HG03139 (cell line): Measurements from ENCODE around the gene ZCCHC24.
"Not testable (repeated sequence)": the region's sequence is repeated elsewhere in the genome, so short reads cannot be mapped to it uniquely, and the experiment has no call there.

Experiments used
- ATAC-seq: cut with Tn5 transposase; IDR thresholded peaks from one replicate; pipeline ENCODE4 v1.9.1; 2021; ENCODE audit not compliant: unreplicated experiment

ZCCHC24 gene

DNA sequence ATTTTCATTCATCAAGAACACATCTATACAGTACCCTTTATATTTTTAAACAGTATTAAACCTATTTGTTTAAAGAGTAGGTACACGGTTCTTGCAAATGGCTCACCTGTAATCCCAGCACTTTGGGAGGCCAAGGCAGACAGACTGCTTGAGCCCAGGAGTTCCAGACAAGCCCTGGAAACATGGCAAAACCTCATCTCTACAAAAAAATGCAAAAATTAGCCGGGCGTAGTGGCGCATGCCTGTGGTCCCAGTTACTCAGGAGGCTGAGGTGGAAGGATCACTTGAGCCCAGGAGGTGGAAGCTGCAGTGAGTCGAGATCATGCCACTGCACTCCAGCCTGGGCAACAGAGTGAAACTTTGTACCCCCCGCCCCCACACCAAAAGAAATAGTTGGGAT lies 1.8 kb upstream of the ZCCHC24 start:
- ATAC-seq, result not testable (repeated sequence)

DNA sequence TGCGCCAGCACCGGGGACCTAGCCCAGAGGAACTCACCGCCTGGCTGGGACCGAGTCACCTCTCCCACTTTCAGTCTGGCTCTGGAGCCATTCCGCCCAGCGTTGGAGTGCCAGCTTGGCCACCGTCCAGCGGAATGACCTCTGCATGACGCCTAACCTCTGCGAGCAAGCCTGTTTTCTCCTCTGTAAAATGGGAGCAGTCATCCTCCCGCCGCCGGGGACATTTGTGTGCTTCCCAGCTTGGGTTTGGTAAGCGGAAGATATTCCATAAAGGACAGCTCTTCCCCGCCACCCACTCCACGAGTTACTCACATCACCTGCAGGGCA lies 1.3 kb upstream of the ZCCHC24 start:
- no peak for ATAC-seq

DNA sequence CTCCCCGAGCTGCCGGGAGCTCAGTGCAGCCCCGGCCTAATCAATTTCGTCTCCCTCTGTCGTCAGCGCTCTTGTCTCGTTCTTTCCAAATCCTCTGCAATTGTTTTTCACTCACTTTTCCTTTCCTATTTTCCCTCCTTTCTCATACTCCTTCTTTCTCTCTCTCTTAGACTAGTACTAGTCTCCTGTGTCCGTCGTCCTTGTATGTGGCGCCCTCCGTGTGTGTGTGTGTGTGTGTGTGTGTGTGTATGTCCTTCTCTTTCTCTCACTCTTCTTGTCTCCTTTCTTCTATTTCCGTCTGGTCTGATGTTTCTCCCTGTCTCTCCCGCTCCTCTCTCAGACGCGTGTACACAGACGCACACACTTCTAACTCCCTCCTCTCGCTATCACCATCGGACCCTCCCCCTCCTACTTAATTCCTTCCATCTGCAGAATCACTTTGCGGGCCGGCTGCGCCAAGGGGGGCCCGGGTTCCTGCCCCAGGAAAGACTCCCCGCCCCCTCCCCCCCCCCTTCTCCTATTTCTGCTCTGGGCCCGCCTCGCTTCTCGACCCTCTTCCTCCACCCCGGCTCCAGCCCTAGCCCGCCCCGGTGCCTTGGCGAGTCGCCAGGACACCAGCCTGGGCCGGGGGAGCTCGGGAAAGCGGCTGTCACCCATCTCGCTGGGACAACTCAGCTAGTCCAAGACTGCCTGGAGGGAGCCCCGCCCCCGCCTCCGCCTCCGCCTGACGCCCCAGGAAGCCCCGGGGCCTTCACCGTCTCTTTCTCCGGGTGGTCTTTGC lies 743 bp upstream of the ZCCHC24 start:
- ATAC-seq, result peak; percentile 1

DNA sequence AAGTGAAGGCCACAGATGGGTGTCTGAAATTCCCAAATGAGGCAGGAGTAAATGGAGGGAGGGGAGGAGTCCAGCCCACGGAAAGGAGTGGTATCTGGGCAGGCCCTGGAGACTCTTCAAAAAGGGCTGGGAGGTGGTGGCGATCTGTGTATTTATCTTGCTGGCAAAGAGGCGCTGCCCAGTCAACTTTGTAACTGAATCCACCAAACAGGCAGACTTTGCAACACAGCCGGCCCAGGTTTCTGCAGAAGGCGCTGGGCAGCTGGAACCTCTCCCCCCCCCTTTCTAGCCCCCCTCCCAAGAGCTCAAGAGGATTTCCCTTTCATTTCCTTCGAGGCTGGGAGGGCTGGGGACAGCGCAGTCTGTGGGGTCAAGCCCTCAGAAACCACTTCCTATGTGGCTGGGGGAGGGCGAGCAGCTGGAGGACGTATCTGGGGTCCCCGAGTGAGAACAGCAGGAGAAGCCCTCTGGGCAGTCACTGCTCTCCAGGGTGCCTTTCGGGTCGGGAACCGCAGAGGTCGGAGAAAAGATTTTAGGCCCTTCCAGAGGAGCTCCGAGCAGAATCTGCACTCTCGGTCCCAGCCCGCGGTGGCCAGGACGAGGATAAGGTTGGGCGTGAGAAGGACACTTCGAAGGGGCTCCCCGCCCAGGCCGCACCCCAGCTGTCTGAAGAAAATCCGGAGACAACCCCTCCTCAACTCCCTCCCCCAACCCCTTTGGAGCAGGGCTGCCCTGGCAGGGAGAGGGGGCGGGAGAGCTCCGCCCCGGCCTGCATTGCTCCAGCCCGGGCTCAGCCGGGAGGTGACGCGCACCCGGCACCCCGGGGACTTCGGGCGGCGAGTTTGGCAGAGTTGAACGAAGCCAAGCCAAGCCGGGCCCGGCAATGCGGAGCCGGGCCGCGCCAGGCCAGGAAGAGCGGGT lies 965 bp downstream of the ZCCHC24 start:
- peak; percentile 23 for ATAC-seq

DNA sequence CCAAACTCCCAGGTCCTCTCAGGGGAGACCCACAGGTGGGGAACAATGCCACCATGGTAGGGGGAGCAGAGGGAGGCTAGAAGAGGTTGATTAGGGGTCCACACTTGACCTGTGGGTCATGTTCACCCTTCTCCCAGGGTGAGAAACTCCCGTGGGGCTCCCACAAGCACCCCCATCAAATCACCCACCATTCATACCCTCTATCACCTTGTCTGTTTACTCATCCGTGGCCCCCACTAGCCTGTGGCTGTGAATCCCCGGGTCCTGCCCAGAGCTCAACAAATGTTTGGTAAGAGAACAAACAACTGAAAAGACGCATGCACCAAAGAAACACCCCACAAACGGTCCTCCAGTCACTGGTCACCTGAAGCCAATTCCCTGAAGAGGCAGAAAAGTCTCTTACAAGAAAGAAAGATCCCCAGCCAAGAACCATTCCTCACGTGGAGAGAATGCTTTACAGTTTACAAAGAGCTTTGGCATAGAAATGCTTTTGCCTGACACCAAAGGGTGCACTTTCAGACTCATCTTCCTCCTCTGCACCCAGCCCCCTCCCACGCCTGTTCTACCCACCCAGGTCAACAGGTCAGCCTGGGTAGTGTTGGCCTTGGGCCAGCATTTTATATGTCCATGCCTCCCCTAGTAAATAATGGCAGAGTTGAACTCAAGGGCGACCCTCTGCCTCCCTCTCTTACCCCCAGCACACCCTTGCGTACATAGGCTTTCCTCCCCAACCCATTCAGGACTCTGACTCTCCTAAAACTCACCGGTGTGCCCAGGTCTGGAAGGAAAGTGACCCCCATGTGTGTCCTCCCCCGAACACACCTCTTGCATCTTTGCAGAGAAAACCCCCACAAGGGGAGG lies 1.9 kb downstream of the ZCCHC24 start:
- no peak for ATAC-seq

DNA sequence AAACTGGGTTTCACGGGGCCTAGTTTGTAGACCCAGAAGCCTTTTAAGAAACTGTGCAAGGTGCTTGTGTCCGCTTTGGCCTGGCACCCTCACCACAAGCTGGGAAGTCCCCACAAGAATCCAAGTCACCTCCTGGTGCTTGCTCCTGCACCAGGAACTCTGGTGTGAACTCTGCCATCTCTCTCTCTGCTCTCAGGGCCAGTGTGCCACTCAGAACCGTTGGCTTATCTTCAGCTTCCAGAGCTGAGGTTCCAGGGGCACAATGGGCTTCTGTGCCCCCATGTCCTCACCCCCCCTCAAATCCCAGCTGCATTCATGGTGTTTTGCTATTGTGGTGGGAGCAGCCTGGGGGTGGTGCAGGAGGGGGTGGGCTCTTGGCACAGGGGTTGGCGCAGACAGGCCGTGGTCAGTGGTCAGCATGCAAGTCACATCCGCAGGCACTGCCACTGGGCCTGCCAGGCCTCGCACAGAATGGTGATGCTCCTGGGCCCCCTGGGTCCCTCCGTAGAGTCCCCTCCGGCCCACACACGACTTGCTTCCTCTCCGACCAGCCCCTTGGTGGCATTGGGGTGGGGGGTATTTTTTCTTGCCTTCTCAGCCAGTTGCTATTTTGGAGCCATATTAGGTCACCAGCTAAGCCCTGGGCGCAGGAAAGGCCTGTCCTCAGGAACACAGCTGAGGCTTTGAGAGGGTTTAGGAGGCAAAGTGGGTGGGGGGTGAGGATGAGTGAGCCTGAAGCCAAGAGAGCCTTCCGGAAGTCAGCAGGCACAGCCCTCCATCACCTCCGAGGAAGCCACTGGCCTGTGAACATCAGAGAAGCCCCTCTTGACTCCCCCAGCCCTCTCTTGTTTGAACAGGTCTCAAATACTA lies 3.0 kb downstream of the ZCCHC24 start:
- no peak for ATAC-seq

DNA sequence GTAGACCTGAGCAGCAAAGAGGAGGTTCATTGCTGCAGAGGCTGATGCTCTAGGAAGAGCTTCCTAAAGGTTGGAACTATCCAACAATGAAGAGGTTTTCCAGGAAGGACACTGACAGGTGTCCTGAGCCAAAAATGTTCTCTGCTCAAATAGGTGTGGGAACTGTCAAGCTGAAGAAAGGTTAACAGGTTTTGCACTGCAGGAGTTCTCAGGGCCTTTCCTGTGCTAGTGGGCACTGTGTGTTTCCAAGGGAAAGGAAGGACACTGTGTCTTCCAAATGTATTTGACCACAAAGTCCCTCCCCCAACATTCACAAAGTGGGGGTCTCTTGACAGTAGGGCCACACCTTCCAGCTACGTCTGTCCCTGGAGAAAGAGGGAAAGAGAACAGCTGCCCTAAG lies 4.0 kb downstream of the ZCCHC24 start:
- no peak for ATAC-seq

DNA sequence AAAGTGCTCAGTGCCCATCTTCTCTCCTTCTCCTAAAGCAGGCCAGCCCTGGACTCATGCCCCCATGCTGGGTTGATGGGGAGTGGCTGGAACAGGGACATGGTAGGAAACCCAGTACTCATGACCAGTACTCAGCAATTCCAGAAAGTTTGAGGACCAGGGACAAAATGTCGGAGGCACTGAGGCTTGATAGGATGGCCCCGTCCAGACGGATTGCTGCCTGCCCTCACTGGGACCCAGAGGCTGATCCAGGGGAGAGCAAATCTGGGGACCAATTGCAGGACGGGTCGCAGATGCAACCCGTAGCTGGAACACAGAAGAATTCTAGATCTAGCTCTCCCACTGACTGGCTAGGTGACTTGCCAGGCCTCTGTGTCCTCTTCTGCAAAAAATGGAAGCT lies 5.1 kb downstream of the ZCCHC24 start:
- ATAC-seq, result no peak

DNA sequence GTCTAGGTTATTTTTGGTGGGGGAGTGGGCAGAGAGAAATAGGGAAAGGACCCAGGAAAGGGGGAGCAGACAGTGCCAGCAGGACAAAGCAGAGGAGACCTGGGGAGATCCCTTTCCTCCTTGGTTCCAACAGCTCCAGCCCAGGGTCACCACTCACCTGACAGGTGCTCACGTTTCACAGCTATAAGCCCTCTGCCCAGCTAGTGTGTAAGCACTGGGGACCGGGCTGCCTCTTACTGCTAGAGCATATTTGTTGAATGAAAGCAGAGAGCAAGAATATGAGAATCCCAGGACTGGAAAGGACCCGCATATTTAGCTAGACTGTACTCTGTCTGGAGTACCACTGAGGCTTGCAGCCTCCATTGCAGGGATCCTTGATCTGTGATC lies 6.7 kb downstream of the ZCCHC24 start:
- ATAC-seq, result no peak

DNA sequence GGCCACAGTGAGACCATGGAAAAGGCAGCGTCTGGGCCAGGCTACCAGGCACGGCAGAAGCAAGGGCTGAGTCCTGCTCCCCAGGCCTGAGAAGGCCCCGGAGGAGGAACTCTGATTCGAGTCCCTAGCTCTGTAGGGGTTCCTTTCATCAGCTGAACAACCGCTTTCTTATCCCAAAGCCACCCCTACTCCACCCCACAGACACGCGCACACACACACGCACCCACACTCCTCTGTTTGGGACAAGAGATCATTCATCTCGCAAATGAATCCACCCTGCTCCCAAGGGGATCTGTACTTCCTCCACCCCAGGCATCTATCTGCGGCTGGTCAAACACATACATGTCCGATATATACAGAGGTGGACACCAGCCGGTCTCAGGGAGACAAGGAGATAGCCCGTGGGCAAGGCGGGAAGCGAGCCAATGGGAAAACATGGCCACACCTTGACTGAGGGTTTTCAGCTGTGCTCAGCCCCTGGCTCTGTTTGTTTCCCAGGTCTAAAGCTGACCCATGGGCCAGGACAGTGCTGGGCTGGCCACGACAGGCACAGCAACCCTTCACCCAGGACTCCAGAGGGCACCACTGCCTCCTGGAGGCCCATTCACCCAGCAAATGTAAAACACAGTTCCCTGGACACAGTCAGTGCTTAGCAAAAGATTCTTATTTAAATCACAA lies 7.3 kb downstream of the ZCCHC24 start:
- ATAC-seq, result no peak

DNA sequence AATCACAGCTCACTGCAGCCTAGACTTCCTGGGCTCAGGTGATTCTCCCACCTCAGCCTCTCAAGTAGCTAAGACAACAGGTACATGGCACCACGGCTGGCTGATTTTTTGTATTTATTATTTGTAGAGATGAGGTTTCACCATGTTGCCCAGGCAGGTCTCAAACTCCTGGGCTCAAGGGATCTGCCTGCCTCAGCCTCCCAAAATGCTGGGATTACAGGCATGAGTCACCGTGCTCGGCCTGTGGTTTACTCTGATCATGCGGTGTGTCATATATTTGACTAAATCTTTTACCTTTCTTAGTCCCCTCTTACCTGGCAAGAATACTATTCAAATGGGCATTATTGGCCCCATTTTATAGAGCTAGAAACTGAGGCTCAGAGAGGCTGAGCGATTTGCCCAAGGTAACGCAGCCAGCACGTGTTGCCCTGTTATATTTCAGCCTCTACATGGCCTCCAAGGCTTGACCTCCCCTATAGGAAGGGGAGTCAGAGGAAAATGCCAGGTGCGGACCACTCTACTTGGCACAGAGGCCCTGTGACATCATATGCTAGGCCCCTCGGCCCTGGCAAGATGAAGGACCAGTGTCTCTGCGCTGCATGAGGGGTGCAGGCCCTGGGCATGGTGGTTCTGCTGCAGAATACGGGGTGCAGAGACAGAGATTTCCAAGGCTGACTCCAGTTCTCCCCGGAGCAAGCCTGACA lies 8.2 kb downstream of the ZCCHC24 start:
- no peak for ATAC-seq

DNA sequence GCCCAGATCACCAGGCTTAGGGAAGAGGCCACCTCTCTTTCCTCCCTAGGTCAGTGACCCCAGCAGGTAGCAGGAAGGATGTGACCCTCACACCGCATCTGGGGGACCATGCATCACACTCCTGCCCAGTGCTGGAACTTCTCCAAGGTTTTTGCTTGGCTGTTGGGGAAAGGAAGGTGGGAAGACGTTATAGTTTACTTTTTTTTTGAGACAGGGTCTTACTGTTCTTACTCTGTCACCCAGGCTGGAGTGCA lies 8.6 kb downstream of the ZCCHC24 start:
- ATAC-seq, result no peak

DNA sequence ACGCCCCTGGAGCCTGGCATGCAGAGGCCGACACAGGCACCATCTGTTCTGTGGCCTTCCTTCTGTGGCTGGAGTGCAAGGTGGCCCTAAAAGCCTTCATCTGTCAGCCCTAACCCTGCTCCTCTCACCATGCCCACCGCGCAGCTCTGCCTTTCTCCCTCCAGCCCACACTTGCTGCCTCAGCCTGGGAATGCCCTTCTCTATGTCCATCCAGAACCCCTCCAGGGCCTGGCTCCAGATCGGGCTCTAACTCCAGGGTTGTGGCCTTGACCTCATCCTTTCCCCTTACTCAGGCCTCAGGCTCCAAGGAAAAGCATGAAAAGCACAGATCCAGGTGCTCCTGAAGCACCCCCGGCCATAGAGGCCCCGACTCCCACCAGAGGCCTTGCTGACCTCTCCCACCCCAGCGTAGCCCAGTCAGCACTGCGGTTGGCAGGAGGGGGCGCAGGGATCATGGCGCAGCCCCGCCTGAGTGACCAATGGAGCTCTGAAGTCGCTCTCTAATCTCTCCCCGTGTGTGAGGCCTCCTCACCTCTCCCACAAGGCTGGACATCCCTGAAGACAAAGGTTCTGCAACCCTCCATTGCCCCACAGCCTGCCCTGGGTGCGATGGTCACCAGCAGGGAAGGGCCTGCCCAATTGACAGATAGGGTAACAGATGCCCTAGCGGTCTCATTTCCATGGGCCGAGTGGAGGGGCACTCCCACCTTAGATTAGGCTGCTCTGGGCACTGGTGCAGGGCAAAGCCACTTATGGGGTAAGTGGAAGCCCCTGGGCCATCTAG lies 9.2 kb downstream of the ZCCHC24 start:
- ATAC-seq, result no peak

DNA sequence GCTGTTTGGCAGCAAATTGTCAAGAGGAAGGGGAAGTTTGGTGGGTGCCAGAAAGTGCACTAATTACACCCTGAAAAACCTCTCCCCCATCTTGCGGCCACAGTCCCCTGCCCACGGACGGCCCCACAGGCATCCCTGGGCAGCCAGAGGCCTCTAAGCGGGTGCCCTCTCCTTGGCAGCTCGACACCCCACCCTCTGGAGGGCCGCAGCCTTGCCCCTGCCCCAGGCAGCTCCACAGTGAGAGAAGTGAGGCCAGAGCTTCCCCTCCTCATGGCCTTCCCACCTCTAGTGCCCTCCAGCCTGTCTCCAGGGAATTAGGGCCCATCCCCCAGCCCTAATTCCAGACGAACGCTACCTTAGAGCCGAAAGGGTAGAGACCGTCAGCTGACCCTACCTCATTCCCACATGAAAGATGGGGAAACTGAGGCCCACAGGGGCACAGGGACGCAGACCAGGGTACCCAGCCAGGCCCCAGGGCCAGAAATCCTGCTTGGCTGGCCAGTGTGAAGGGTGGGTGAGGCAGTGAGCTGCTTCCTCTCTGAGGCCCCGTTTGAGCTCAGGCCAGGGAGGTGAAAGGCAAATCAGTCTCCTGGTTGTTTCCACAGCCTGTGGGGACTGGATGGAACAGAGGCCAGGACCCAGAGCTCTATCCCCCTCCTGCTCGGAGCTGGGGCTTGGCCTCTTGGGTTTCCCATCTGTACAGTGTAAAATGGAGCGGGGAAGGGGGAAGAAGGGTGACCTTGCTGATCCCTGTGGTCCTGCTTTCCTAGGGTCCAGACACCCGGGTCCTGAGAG lies 10.0 kb downstream of the ZCCHC24 start:
- ATAC-seq, result no peak

DNA sequence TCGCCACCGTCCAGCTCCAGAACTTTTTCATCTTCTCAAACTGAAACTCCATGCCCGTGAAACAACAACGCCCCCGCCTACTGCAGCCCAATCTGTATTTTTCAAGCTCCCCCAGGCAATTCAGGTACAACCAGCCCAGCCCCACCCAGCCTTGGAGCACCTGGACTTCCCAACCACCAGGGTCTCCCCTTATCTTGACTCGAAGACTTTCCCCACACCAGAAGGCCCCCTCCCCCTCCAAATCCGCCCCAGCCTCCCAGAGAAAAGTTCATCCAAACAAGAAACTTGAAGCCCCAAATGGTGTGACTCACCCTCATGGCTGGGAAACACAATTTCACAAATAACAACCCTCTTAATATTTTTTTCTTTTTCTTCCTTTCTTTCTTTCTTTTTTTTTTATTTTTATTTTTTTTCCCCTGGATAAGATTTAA lies 10.6 kb downstream of the ZCCHC24 start:
- no peak for ATAC-seq

DNA sequence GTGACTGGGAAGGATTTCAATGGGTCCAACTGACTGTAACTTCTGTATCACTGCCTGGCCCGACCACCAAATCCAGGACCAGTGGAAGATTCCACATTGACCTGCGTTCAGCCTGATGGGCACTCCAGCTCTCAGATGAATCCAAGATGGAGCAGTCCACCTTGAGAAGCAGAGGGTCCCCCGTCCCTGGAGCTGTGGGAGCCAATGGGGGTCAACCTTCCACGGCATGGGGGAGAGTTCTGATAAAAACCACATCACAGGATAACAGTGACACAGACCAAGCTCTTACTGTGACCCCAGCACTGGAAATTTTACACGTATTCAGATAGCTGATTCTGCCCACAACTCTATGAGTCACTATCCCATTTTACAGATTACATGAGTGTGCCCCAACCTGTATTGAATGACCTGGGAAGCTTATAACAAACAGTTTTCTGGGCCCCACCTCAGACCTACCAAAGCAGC lies 11.2 kb downstream of the ZCCHC24 start:
- ATAC-seq, result no peak

DNA sequence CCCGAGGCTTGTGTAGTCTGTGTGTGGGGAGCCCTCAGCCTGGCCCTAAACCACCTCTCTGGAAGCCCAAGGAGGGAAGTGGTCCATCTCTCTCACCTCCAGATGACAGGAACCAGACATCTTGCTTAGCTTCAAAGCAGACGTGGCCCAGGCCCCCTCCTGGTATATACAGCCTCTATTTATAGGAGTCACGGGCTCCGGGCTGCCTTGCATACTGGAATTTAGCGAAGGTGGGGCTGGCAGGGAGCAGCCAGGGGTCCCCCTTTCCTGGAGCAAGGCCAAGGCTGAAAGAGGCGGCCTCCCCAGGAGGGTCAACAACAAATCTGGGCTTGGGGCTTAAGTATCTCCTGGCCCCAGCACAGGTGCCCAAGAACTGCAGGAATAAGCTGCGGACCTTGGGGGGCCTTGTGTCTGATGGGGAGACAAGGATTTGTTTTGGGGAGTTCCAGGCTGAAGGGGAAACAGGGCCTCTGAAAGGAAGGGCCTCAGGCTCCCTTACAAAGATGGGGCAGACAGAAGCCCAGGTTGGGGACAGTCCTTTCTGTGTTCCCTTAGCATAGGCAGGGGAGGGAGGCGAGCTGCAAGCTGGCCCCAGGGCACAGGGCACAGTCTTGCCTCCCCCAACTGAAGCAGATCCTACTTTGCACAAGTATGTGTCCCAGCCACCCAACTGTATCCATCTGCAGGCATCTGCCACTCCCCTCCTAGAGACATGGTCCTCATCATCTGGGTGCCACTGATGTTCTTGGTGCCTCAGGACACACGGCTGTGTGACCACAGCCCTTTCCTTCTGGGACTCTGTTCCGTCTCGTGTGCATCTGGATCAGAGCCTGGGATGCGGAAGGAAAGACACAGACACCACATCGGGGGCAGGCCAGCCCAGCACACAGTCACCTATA lies 11.9 kb downstream of the ZCCHC24 start:
- ATAC-seq, result no peak
